ENCODE results near the gene EFCAB6.

DNA sequence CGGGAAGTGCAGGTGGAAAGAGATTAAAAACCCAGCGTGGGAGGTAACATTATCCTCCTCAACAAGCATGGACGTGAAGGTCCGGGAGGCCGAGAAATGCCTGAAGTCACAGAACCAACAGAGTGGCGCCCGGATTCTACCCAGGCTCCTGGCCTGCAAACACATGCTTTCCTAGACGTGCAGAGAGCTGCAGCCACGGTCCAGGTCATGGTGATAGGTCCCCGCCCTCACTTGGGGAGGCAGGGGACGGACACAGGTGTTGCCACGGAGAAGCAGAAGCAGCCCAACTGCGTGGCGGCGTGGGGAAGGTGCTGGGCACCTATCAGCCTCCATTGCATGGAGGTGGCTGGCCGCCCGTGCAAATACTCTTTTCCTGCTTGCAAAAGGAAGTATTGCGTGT, 251.5 kb downstream of the EFCAB6 start:
- TF ChIP-seq SP1 (IDR thresholded peaks at IDR 0.05; ENCODE audit: low read depth) = no peak
- TF ChIP-seq, protein P1, sequence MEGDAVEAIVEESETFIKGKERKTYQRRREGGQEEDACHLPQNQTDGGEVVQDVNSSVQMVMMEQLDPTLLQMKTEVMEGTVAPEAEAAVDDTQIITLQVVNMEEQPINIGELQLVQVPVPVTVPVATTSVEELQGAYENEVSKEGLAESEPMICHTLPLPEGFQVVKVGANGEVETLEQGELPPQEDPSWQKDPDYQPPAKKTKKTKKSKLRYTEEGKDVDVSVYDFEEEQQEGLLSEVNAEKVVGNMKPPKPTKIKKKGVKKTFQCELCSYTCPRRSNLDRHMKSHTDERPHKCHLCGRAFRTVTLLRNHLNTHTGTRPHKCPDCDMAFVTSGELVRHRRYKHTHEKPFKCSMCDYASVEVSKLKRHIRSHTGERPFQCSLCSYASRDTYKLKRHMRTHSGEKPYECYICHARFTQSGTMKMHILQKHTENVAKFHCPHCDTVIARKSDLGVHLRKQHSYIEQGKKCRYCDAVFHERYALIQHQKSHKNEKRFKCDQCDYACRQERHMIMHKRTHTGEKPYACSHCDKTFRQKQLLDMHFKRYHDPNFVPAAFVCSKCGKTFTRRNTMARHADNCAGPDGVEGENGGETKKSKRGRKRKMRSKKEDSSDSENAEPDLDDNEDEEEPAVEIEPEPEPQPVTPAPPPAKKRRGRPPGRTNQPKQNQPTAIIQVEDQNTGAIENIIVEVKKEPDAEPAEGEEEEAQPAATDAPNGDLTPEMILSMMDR (IDR thresholded peaks at IDR 0.05 in 2 of 3, conservative IDR thresholded peaks at IDR 0.05 in 1 of 3; ENCODE audit: borderline replicate concordance in 1 of 3, insufficient read depth in 1 of 3, low read depth in 2 of 3, low read length in 2 of 3) = no peak
- TF ChIP-seq JUND (IDR thresholded peaks at IDR 0.05) = no peak
- TF ChIP-seq TCF7L2 (IDR thresholded peaks at IDR 0.05; ENCODE audit: borderline replicate concordance, extremely low read depth, insufficient read depth, insufficient read length) = no peak
